Mesenchymal stem cell (in vitro differentiated cells and primary cell): ENCODE measurements around the gene PRSS22.

Experiments
- DNase-seq: peaks from one replicate; pipeline ENCODE4 v3.0.0-alpha.2; 2013
- H2AFZ ChIP-seq: one replicate; pipeline ENCODE4 v1.6.1; 2013; ENCODE audit warnings: low read depth, mild to moderate bottlenecking, control low read depth, inconsistent platforms, low read length, moderate library complexity
- H2AK5ac ChIP-seq: 2 replicates; pipeline ENCODE4 v1.6.1; 2013; ENCODE audit warnings: low read length, moderate library complexity, mild to moderate bottlenecking, inconsistent platforms; ENCODE audit not compliant: severe bottlenecking
- H2BK120ac ChIP-seq: one replicate; pipeline ENCODE4 v1.6.1; 2013; ENCODE audit warnings: low read depth, mild to moderate bottlenecking, inconsistent platforms, low read length, moderate library complexity
- H2BK12ac ChIP-seq, 2 experiments: one replicate each; pipeline ENCODE4 v1.6.1; 2013; ENCODE audit warnings: inconsistent platforms in 2 of 2, low read length in 2 of 2, mild to moderate bottlenecking in 2 of 2, moderate library complexity in 2 of 2, control low read depth in 1 of 2
- H2BK15ac ChIP-seq: one replicate; pipeline ENCODE4 v1.6.1; 2013; ENCODE audit warnings: mild to moderate bottlenecking, low read depth, inconsistent platforms; ENCODE audit not compliant: poor library complexity, severe bottlenecking
- H2BK5ac ChIP-seq: 2 replicates; pipeline ENCODE4 v1.6.1; 2013; ENCODE audit warnings: low read depth, mild to moderate bottlenecking, low read length, control low read depth, inconsistent platforms; ENCODE audit not compliant: poor library complexity, severe bottlenecking
- H3K14ac ChIP-seq, 2 experiments: one replicate each; pipeline ENCODE4 v1.6.1; 2013; ENCODE audit warnings: inconsistent platforms in 2 of 2, low read length in 2 of 2, control low read depth in 1 of 2, mild to moderate bottlenecking in 1 of 2, moderate library complexity in 1 of 2
- H3K18ac ChIP-seq, 2 experiments: one replicate each; pipeline ENCODE4 v1.6.1; 2013; ENCODE audit warnings: inconsistent platforms in 2 of 2, low read length in 2 of 2, control low read depth in 1 of 2, low read depth in 1 of 2, mild to moderate bottlenecking in 1 of 2
- H3K23ac ChIP-seq, 2 experiments: one replicate each; pipeline ENCODE4 v1.6.1; 2013; ENCODE audit warnings: inconsistent platforms in 2 of 2, low read length in 2 of 2, mild to moderate bottlenecking in 2 of 2, moderate library complexity in 2 of 2, control low read depth in 1 of 2
- H3K27ac ChIP-seq: 2 replicates; pipeline ENCODE4 v1.5.1; 2013; ENCODE audit warnings: mild to moderate bottlenecking, moderate library complexity, low read length, control low read depth, inconsistent platforms; ENCODE audit not compliant: poor library complexity, severe bottlenecking
- H3K27me3 ChIP-seq, 2 experiments: 2 replicates each; pipeline versions ENCODE4 v1.6.1 to v1.7.0; 2013; ENCODE audit warnings: low read length in 2 of 2, mild to moderate bottlenecking in 2 of 2, moderate library complexity in 2 of 2, control low read depth in 1 of 2, inconsistent platforms in 1 of 2; ENCODE audit not compliant: control insufficient read depth in 1 of 2, insufficient read depth in 1 of 2
- H3K36me3 ChIP-seq, 2 experiments: 2 replicates each; pipeline versions ENCODE4 v1.6.1 to v1.7.0; 2013; ENCODE audit warnings: low read length in 2 of 2, control low read depth in 1 of 2, inconsistent platforms in 1 of 2, low read depth in 1 of 2, mild to moderate bottlenecking in 1 of 2; ENCODE audit not compliant: insufficient read depth in 2 of 2, control insufficient read depth in 1 of 2
- H3K4ac ChIP-seq, 2 experiments: one replicate each; pipeline ENCODE4 v1.6.1; 2013; ENCODE audit warnings: inconsistent platforms in 2 of 2, low read length in 2 of 2, mild to moderate bottlenecking in 2 of 2, moderate library complexity in 2 of 2, control low read depth in 1 of 2, low read depth in 1 of 2
- H3K4me1 ChIP-seq: 2 replicates; pipeline ENCODE4 v1.6.1; 2013; ENCODE audit warnings: low read depth, low read length, control low read depth; ENCODE audit not compliant: control insufficient read depth, insufficient read depth
- H3K4me2 ChIP-seq: 2 replicates; pipeline ENCODE4 v1.6.1; 2013; ENCODE audit warnings: low read length, mild to moderate bottlenecking, inconsistent platforms; ENCODE audit not compliant: poor library complexity, severe bottlenecking
- H3K4me3 ChIP-seq, 2 experiments: 2 replicates each; pipeline versions ENCODE4 v1.5.1 to v1.7.0; 2013; ENCODE audit warnings: low read length in 2 of 2, mild to moderate bottlenecking in 2 of 2, control low read depth in 1 of 2, low read depth in 1 of 2; ENCODE audit not compliant: insufficient read depth in 1 of 2
- H3K79me1 ChIP-seq: replicated peaks from 2 replicates; pipeline ENCODE4 v1.6.1; 2013; ENCODE audit warnings: mild to moderate bottlenecking, control low read depth, low read length, inconsistent platforms; ENCODE audit not compliant: poor library complexity, severe bottlenecking
- H3K9ac ChIP-seq: 2 replicates; pipeline ENCODE4 v1.7.0; 2013; ENCODE audit warnings: mild to moderate bottlenecking, low read length, moderate library complexity
- H3K9me3 ChIP-seq: 2 replicates; pipeline ENCODE4 v1.7.0; 2013; ENCODE audit warnings: mild to moderate bottlenecking, low read length; ENCODE audit not compliant: control insufficient read depth
- H4K8ac ChIP-seq: one replicate; pipeline ENCODE4 v1.6.1; 2013; ENCODE audit warnings: inconsistent platforms, mild to moderate bottlenecking, low read length, moderate library complexity
- H4K91ac ChIP-seq: one replicate; pipeline ENCODE4 v1.6.1; 2013; ENCODE audit warnings: mild to moderate bottlenecking, low read length, inconsistent platforms
- whole genome bisulfite sequencing: methylation state at CpG from one replicate; pipeline ENCODE4 v1.1.7; 2013; ENCODE audit warnings: mixed read lengths; 5-methylcytosine and 5-hydroxymethylcytosine counted together

The PRSS22 gene

GRCh38 chr16:2902337-2903130, 44.6 kb upstream of the PRSS22 start:
- no peak overlapping the region for H3K4me2 ChIP-seq
- H3K14ac ChIP-seq = no peak overlapping the region
- no peak overlapping the region for H4K91ac ChIP-seq
- H3K27me3 ChIP-seq = no peaks in the 10 kb centered on the region
- no peak overlapping the region for H2BK15ac ChIP-seq
- H3K4me3 ChIP-seq = no peak overlapping the region
- no peak overlapping the region for H3K27ac ChIP-seq
- H2BK12ac ChIP-seq = no peak overlapping the region
- no peak overlapping the region for H3K4ac ChIP-seq
- H3K9ac ChIP-seq = no peak overlapping the region
- peaks cover 19 to 31% of the 10 kb centered on the region in 2 experiments for H3K36me3 ChIP-seq
- H3K18ac ChIP-seq = no peak overlapping the region
- no peak overlapping the region for H2BK5ac ChIP-seq
- no peak overlapping the region for H2BK120ac ChIP-seq
- H3K23ac ChIP-seq = no peak overlapping the region
- H2AK5ac ChIP-seq = no peak overlapping the region
- WGBS = 87% methylated on average over 6 of the region's 9 CpGs
- H3K79me1 ChIP-seq = peaks cover 4% of the 10 kb centered on the region
- H2AFZ ChIP-seq = no peak overlapping the region
- peaks cover 4% of the 10 kb centered on the region for H3K4me1 ChIP-seq
- no peak overlapping the region for H4K8ac ChIP-seq
- no peaks in the 10 kb centered on the region for H3K9me3 ChIP-seq
- DNase-seq = no peak

- no peak for DNase-seq
- Histone ChIP-seq H2BK12ac (no peak overlapping the region), H3K23ac (no peak overlapping the region), H2AFZ (no peak overlapping the region), H4K91ac (no peak overlapping the region), H3K4me2 (no peak overlapping the region), H4K8ac (no peak overlapping the region), H3K36me3 (peaks cover 29 to 44% of the 10 kb centered on the region in 2 experiments), H2BK120ac (no peak overlapping the region), H3K4me1 (peaks cover 21% of the 10 kb centered on the region), H2BK5ac (no peak overlapping the region), H3K27me3 (no peaks in the 10 kb centered on the region), H2BK15ac (no peak overlapping the region), H3K18ac (no peak overlapping the region), H3K14ac (no peak overlapping the region), H3K4ac (no peak overlapping the region), H3K4me3 (no peak overlapping the region), H3K9me3 (no peaks in the 10 kb centered on the region), H2AK5ac (no peak overlapping the region), H3K9ac (no peak overlapping the region), H3K27ac (no peak overlapping the region), H3K79me1 (peaks cover 5% of the 10 kb centered on the region)
- 96% methylated on average over 14 of the region's 15 CpGs for WGBS
These were observed 42.6 kb upstream of the PRSS22 start for GRCh38 chr16:2900526-2901075.

- Histone ChIP-seq H4K8ac (no peak overlapping the region), H3K27ac (no peak overlapping the region), H3K36me3 (peaks cover 29 to 52% of the 10 kb centered on the region in 2 experiments), H4K91ac (no peak overlapping the region), H3K79me1 (peaks cover 9% of the 10 kb centered on the region), H3K18ac (no peak overlapping the region), H3K4me3 (no peak overlapping the region), H3K4me2 (no peak overlapping the region), H3K9ac (no peak overlapping the region), H2BK12ac (no peak overlapping the region), H2AK5ac (no peak overlapping the region), H3K23ac (no peak overlapping the region), H2BK120ac (no peak overlapping the region), H2BK15ac (no peak overlapping the region), H3K14ac (no peak overlapping the region), H3K4ac (no peak overlapping the region), H3K9me3 (no peaks in the 10 kb centered on the region), H3K4me1 (peaks cover 26% of the 10 kb centered on the region), H2BK5ac (no peak overlapping the region), H3K27me3 (no peaks in the 10 kb centered on the region), H2AFZ (no peak overlapping the region)
- WGBS = 89% methylated on average over 13 of the region's 13 CpGs
- DNase-seq = no peak
These were observed 41.6 kb upstream of the PRSS22 start for GRCh38 chr16:2899564-2900072.

GRCh38 chr16:2898831-2899563, 41.0 kb upstream of the PRSS22 start:
- Histone ChIP-seq H2BK15ac (no peak overlapping the region), H2AFZ (no peak overlapping the region), H4K91ac (no peak overlapping the region), H3K27me3 (no peaks in the 10 kb centered on the region), H3K9ac (no peak overlapping the region), H2BK5ac (no peak overlapping the region), H2AK5ac (no peak overlapping the region), H2BK12ac (no peak overlapping the region), H3K79me1 (peaks cover 15% of the 10 kb centered on the region), H2BK120ac (no peak overlapping the region), H3K27ac (no peak overlapping the region), H3K9me3 (no peaks in the 10 kb centered on the region), H4K8ac (no peak overlapping the region), H3K4me1 (peaks cover 30% of the 10 kb centered on the region), H3K4me2 (no peak overlapping the region), H3K18ac (no peak overlapping the region), H3K4me3 (no peak overlapping the region), H3K36me3 (peaks cover 29 to 57% of the 10 kb centered on the region in 2 experiments), H3K4ac (no peak overlapping the region), H3K14ac (no peak overlapping the region), H3K23ac (no peak overlapping the region)
- no peak for DNase-seq
- WGBS = 97% methylated on average over 7 of the region's 10 CpGs
